Esophagus squamous epithelium (tissue), 5 donors: ENCODE data around the gene SERTM2. TPM values are rescaled to one million over a fixed set of nuclear protein-coding genes. Genes with fewer than 3 reads are reported as not detected.

Experiments used
- DNase-seq: peaks from one replicate; lab custom pipeline; 2025; lab: John Stamatoyannopoulos, UW
- H3K27ac ChIP-seq, 4 donors: fragments of 200-600 bp; sonication (generic); one replicate each; pipeline ENCODE4 v1.5.1; 2016 to 2019; ENCODE audit warnings: mild to moderate bottlenecking in 1 of 4
- H3K27me3 ChIP-seq, 4 donors: fragments of 200-600 bp; sonication (generic); 1 replicate in 3 of 4; 2 replicates in 1 of 4; pipeline versions ENCODE4 v1.5.1 to v1.6.0; 2017 to 2021; ENCODE audit warnings: antibody characterized with exemption in 1 of 4
- H3K36me3 ChIP-seq, 3 donors: fragments of 200-600 bp; sonication (generic); one replicate each; pipeline ENCODE4 v1.5.1; 2016 to 2019
- H3K4me1 ChIP-seq, 3 donors: fragments of 200-600 bp; sonication (generic); one replicate each; pipeline ENCODE4 v1.5.1; 2017 to 2019
- H3K4me3 ChIP-seq, 4 donors: fragments of 200-600 bp; sonication (generic); 1 replicate in 3 of 4; 2 replicates in 1 of 4; pipeline ENCODE4 v1.5.1; 2016 to 2019; ENCODE audit warnings: mild to moderate bottlenecking in 2 of 4, moderate library complexity in 1 of 4
- H3K9me3 ChIP-seq, 3 donors: fragments of 200-600 bp; sonication (generic); one replicate each; pipeline ENCODE4 v1.5.1; 2016 to 2019
- CTCF ChIP-seq, 6 experiments: fragments of 450-650 bp in 4 of 6; fragments of 200-600 bp in 2 of 6; sonication (generic) in 2 of 6; IDR thresholded peaks; one replicate each; pipeline ENCODE4 v1.5.1; 2016 to 2019; ENCODE audit warnings: antibody characterized with exemption in 6 of 6, mild to moderate bottlenecking in 4 of 6, moderate library complexity in 4 of 6
- POLR2A ChIP-seq, 4 donors: fragments of 450-650 bp; IDR thresholded peaks; one replicate each; pipeline ENCODE4 v1.6.1; 2017; ENCODE audit warnings: antibody characterized with exemption in 4 of 4, mild to moderate bottlenecking in 4 of 4, moderate library complexity in 3 of 4
- WGBS, 2 donors: methylation state at CpG; one replicate each; pipeline ENCODE4 v1.1.5; 2018; 5-methylcytosine and 5-hydroxymethylcytosine counted together
- intact Hi-C: fragments of 100-400 bp; cut with DNase I; formaldehyde crosslinking; loops from one replicate; pipeline ENCODE4 v1.15.0; 2022
- total RNA-seq, 4 donors: library from RNA; depleted of rRNA; stranded (reverse); fragments of >200 nt; gene quantifications; one replicate each; pipeline ENCODE4 v1.1.0, GENCODE V29; 2016
- donor health status: DM: yes; HTN: yes; CAD: no.

SERTM2 gene
- total RNA-seq, 4 donors from 2014 or later: not detected

- intact Hi-C loops: no loop called here
- 18 to 50% methylated on average over 1 to 2 of the region's 2 CpGs for WGBS, 2 donors
- DNase-seq: no peak
- no peaks in the 10 kb centered on the region for H3K4me1 ChIP-seq
- no peaks in the 10 kb centered on the region for H3K27me3 ChIP-seq
- no peaks in the 10 kb centered on the region for H3K9me3 ChIP-seq
- H3K36me3 ChIP-seq: no peaks in the 10 kb centered on the region
- TF ChIP-seq POLR2A (IDR thresholded peaks at IDR 0.05) (no peak), CTCF (IDR thresholded peaks at IDR 0.05) (no peak)
- H3K27ac ChIP-seq: no peak overlapping the region
- no peak overlapping the region for H3K4me3 ChIP-seq
These were observed 7.9 kb upstream of the SERTM2 start for GRCh38 chrX:111503485-111503993.

- DNase-seq: no peak
- WGBS, 2 donors: 47 to 57% methylated on average over 6 of the region's 6 CpGs
- H3K27ac ChIP-seq: no peak overlapping the region
- intact Hi-C loops: no loop called here
- no peaks in the 10 kb centered on the region for H3K4me1 ChIP-seq
- no peaks in the 10 kb centered on the region for H3K36me3 ChIP-seq
- no peaks in the 10 kb centered on the region for H3K9me3 ChIP-seq
- no peak overlapping the region for H3K4me3 ChIP-seq
- TF ChIP-seq POLR2A (IDR thresholded peaks at IDR 0.05): no peak
- TF ChIP-seq CTCF (IDR thresholded peaks at IDR 0.05): no peak
- H3K27me3 ChIP-seq: no peaks in the 10 kb centered on the region
These were observed 6.5 kb upstream of the SERTM2 start for GRCh38 chrX:111504941-111505340.

DNA sequence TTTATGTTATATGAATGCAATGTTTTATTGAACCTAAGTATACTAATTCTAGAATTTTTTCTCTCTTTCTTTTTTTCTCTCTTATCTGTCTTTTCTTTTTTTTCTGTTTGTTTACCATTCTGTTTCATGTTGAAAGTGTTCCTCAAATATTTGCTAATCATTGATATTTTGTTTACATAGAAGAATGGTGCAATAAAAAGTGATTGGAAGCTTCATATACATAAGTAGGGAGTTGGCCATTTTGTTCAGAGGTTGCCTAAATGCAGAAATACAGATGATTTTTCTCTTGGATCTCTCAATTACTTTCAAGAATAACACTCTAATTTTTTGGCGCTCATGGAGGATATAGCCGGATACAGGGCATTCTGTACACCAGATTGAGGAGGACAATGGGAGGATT lies 5.7 kb upstream of the SERTM2 start:
- TF ChIP-seq POLR2A (IDR thresholded peaks at IDR 0.05) (no peak), CTCF (IDR thresholded peaks at IDR 0.05) (no peak)
- 89% methylated on average over 2 of the region's 2 CpGs; no CpG with 5 or more reads in 1 of the 2 donors for whole genome bisulfite sequencing, 2 donors
- Histone ChIP-seq H3K4me1 (no peaks in the 10 kb centered on the region), H3K27ac (no peak overlapping the region), H3K9me3 (no peaks in the 10 kb centered on the region), H3K27me3 (no peaks in the 10 kb centered on the region), H3K36me3 (no peaks in the 10 kb centered on the region), H3K4me3 (no peak overlapping the region)
- intact Hi-C loops: no loop called here
- no peak for DNase-seq

GRCh38 chrX:111506826-111507225 lies 4.6 kb upstream of the SERTM2 start:
- Histone ChIP-seq H3K4me3 (no peak overlapping the region), H3K36me3 (no peaks in the 10 kb centered on the region), H3K9me3 (no peaks in the 10 kb centered on the region), H3K27me3 (no peaks in the 10 kb centered on the region), H3K4me1 (no peaks in the 10 kb centered on the region), H3K27ac (no peak overlapping the region)
- intact Hi-C loops: no loop called here
- DNase-seq: no peak
- TF ChIP-seq POLR2A (IDR thresholded peaks at IDR 0.05) (no peak), CTCF (IDR thresholded peaks at IDR 0.05) (no peak)
- 44% methylated on average over 1 of the region's 1 CpG; no CpG with 5 or more reads in 1 of the 2 donors for WGBS, 2 donors

GRCh38 chrX:111507933-111508332 lies 3.5 kb upstream of the SERTM2 start:
- no peak for TF ChIP-seq CTCF (IDR thresholded peaks at IDR 0.05)
- TF ChIP-seq POLR2A (IDR thresholded peaks at IDR 0.05): no peak
- Histone ChIP-seq H3K9me3 (no peaks in the 10 kb centered on the region), H3K4me3 (no peak overlapping the region), H3K36me3 (no peaks in the 10 kb centered on the region), H3K27ac (no peak overlapping the region), H3K4me1 (no peaks in the 10 kb centered on the region), H3K27me3 (no peaks in the 10 kb centered on the region)
- intact Hi-C loops: no loop called here
- DNase-seq: no peak
